ENCODE measurements around the gene PLCD3. TPM values are rescaled to one million over a fixed set of nuclear protein-coding genes. Genes with fewer than 3 reads are reported as not detected.

Gene PLCD3
- total RNA-seq, result 3.1 TPM

- DNase-seq, result no peak
Measured at GRCh38 chr17:45132320-45132571, at the start of gene PLCD3. Gene PLCD3, minus strand, starts transcription at chr17:45132515. Its CDS starts 105 bp downstream, at chr17:45132410.

- no peak for DNase-seq
Measured at GRCh38 chr17:45177563-45177962, 45.2 kb upstream of the PLCD3 start.

GRCh38 chr17:45175759-45176115 is 43.4 kb upstream of the PLCD3 start:
- no peak for DNase-seq

GRCh38 chr17:45172541-45173286 is 40.4 kb upstream of the PLCD3 start:
- DNase-seq, result peak; percentile 85

GRCh38 chr17:45172232-45172540 is 39.9 kb upstream of the PLCD3 start:
- DNase-seq, result no peak

GRCh38 chr17:45171338-45172231 is 39.3 kb upstream of the PLCD3 start:
- no peak for DNase-seq

- peak; percentile 33 for DNase-seq
Measured at GRCh38 chr17:45170931-45171337, 38.6 kb upstream of the PLCD3 start.

GRCh38 chr17:45170280-45170930 is 38.1 kb upstream of the PLCD3 start:
- DNase-seq, result no peak

GRCh38 chr17:45168991-45169752 is 36.9 kb upstream of the PLCD3 start:
- no peak for DNase-seq

GRCh38 chr17:45164734-45165269 is 32.5 kb upstream of the PLCD3 start:
- no peak for DNase-seq

- DNase-seq, result no peak
Measured at GRCh38 chr17:45162025-45162687, 29.8 kb upstream of the PLCD3 start.

GRCh38 chr17:45161288-45162024 is 29.1 kb upstream of the PLCD3 start, which contains the start of gene HEXIM2:
Gene HEXIM2, plus strand, starts transcription at chr17:45161875. Its CDS starts 919 bp downstream, at chr17:45162794.
- DNase-seq, result peak; percentile 99

- peak; percentile 76 for DNase-seq
Measured at GRCh38 chr17:45160447-45161287, 28.4 kb upstream of the PLCD3 start.

GRCh38 chr17:45156242-45156641 is 23.9 kb upstream of the PLCD3 start:
- no peak for DNase-seq

- DNase-seq, result no peak
Measured at GRCh38 chr17:45155483-45155882, 23.2 kb upstream of the PLCD3 start.

GRCh38 chr17:45155029-45155428 is 22.7 kb upstream of the PLCD3 start:
- no peak for DNase-seq

- DNase-seq, result no peak
Measured at GRCh38 chr17:45150911-45151809, 18.8 kb upstream of the PLCD3 start.

- peak; percentile 69 for DNase-seq
Measured at GRCh38 chr17:45149669-45150664, 17.7 kb upstream of the PLCD3 start.
